Keratinocyte (primary cell): ENCODE data around the gene INVS. TPM values are rescaled to one million over a fixed set of nuclear protein-coding genes. Genes with fewer than 3 reads are reported as not detected.

ENCODE experiments used
- DNase-seq: peaks from one replicate; pipeline ENCODE4 v3.0.0-alpha.2; 2011; ENCODE audit warnings: low read depth, missing footprints, low spot score
- FAIRE-seq: peaks from 2 replicates; lab custom pipeline; 2011; peaks lifted over from hg19 to GRCh38; lab: Jason Lieb, UNC
- H2AFZ ChIP-seq: 2 replicates; pipeline ENCODE4 v1.6.0; 2012; ENCODE audit warnings: low read length, control low read depth, inconsistent platforms; ENCODE audit not compliant: control insufficient read depth
- H3K27ac ChIP-seq: 2 replicates; pipeline ENCODE4 v1.5.1; 2011; ENCODE audit warnings: low read length; ENCODE audit not compliant: control insufficient read depth, insufficient read depth
- H3K27me3 ChIP-seq: 3 replicates; pipeline ENCODE4 v1.6.0; 2011; ENCODE audit warnings: low read length; ENCODE audit not compliant: control insufficient read depth, insufficient read depth; ENCODE audit errors: extremely low read depth
- H3K36me3 ChIP-seq, 2 experiments: 2 replicates in 1 of 2; 3 replicates in 1 of 2; pipeline ENCODE4 v1.5.1; 2011; ENCODE audit warnings: low read length in 2 of 2, mild to moderate bottlenecking in 1 of 2; ENCODE audit not compliant: control insufficient read depth in 2 of 2, insufficient read depth in 2 of 2; ENCODE audit errors: extremely low read depth in 1 of 2
- H3K4me1 ChIP-seq: 3 replicates; pipeline ENCODE4 v1.5.1; 2011; ENCODE audit warnings: low read length; ENCODE audit not compliant: control insufficient read depth, insufficient read depth; ENCODE audit errors: extremely low read depth
- H3K4me2 ChIP-seq: 3 replicates; pipeline ENCODE4 v1.6.0; 2011; ENCODE audit warnings: low read depth, low read length; ENCODE audit not compliant: control insufficient read depth, insufficient read depth; ENCODE audit errors: extremely low read depth
- H3K4me3 ChIP-seq, 3 experiments: fragments of 200-600 bp in 1 of 3; sonication (generic) in 1 of 3; 2 replicates in 2 of 3; 3 replicates in 1 of 3; pipeline ENCODE4 v1.5.1; 2011 to 2016; ENCODE audit warnings: low read length in 3 of 3, mild to moderate bottlenecking in 3 of 3, control low read depth in 2 of 3, inconsistent platforms in 1 of 3, low read depth in 1 of 3, mixed read lengths in 1 of 3, mixed run types in 1 of 3, moderate library complexity in 1 of 3; ENCODE audit not compliant: control insufficient read depth in 2 of 3, insufficient read depth in 2 of 3; ENCODE audit errors: extremely low read depth in 1 of 3
- H3K79me2 ChIP-seq: 2 replicates; pipeline ENCODE4 v1.6.0; 2012; ENCODE audit warnings: low read length; ENCODE audit not compliant: control insufficient read depth, insufficient read depth
- H3K9ac ChIP-seq: 3 replicates; pipeline ENCODE4 v1.6.0; 2011; ENCODE audit warnings: low read length; ENCODE audit not compliant: control insufficient read depth, insufficient read depth; ENCODE audit errors: extremely low read depth
- H3K9me1 ChIP-seq: 3 replicates; pipeline ENCODE4 v1.6.0; 2011; ENCODE audit warnings: low read length; ENCODE audit not compliant: control insufficient read depth, insufficient read depth; ENCODE audit errors: extremely low read depth
- H3K9me3 ChIP-seq: 2 replicates; pipeline ENCODE4 v1.5.1; 2012; ENCODE audit warnings: low read depth, low read length; ENCODE audit not compliant: control insufficient read depth
- H4K20me1 ChIP-seq: 3 replicates; pipeline ENCODE4 v1.6.0; 2011; ENCODE audit warnings: low read length; ENCODE audit not compliant: control insufficient read depth, insufficient read depth; ENCODE audit errors: extremely low read depth
- EZH2 ChIP-seq: IDR thresholded peaks from one replicate; pipeline ENCODE4 v1.6.1; 2012; ENCODE audit warnings: inconsistent platforms, mild to moderate bottlenecking, low read length, moderate library complexity
- dilution Hi-C: fragments of 300-500 bp; cut with MboI; formaldehyde crosslinking; loops from one replicate; pipeline ENCODE4 v1.7.0; 2020; ENCODE audit warnings: low sequenced_read_pairs; ENCODE audit not compliant: extremely low pct_ligation_motif_present
- polyA plus RNA-seq, 5 experiments: library from polyadenylated mRNA; depleted of rRNA in 3 of 5; stranded (reverse) in 3 of 5; stranded (forward) in 1 of 5; unstranded in 1 of 5; fragments of >200 nt; gene quantifications; 1 replicate in 1 of 5; 2 replicates in 3 of 5; 3 replicates in 1 of 5; pipeline versions ENCODE4 v1.2.1 to v1.2.3, GENCODE V29; 2011 to 2012; ENCODE audit warnings: missing spikeins in 2 of 5, low read depth in 1 of 5, low replicate concordance in 1 of 5
- TF ChIP-seq, protein P1 (sequence below), 3 experiments: IDR thresholded peaks in 1 of 3; conservative IDR thresholded peaks in 1 of 3; optimal IDR thresholded peaks in 1 of 3; 2 replicates in 2 of 3; 3 replicates in 1 of 3; pipeline versions ENCODE3 to v1.5.1; 2011; ENCODE audit warnings: low read length in 3 of 3, mild to moderate bottlenecking in 3 of 3, moderate library complexity in 2 of 3, control low read depth in 1 of 3, inconsistent platforms in 1 of 3; ENCODE audit not compliant: insufficient read depth in 2 of 3; ENCODE audit errors: extremely low read depth in 1 of 3

The INVS gene
- polyA plus RNA-seq, 1 donor (not counting 4 experiments of a cell fraction or from before 2014, with no cell fraction given), result 21.1 TPM

DNA sequence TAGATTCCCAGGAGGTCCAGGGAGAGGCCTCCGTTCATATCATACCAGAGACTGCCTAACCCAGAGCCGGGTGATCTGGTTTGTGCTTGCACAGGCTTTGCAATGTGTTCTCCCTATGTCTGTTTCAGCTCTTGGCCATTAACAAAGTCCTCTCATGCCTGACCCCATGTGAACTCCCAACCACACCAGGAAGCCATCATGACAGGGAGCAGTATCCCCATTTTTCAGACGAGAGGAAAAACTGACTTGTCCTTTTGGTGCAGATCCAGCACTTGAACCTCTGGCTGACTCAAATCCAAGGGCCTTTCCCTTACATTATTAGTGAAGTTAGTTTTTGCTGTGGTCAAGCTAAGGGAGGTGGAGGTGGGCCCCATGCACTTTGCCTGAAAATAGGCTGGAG lies 195.3 kb downstream of the INVS start:
- dilution Hi-C loops, result no loop called here
- no peak overlapping the region for H3K9ac ChIP-seq

DNA sequence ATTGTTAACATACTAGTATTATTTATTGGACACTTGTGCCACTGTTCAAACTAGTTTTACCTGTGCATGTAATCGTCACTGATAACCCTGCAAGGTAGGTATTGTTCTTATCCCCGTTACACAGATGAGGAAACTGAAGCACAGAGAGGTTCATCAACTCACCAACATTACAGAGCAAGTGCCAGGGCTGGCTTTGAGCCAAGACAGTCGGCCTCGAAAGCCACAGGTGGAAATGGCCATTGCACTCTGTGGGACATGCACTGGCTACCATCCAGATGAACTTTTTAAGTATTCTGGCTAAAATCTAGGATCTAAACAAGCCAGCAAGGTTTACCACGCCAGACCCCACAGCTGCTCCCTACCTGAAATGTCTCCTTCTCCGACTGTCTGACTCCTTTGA lies 195.8 kb downstream of the INVS start:
- dilution Hi-C loops, result no loop called here
- TF ChIP-seq, protein P1, sequence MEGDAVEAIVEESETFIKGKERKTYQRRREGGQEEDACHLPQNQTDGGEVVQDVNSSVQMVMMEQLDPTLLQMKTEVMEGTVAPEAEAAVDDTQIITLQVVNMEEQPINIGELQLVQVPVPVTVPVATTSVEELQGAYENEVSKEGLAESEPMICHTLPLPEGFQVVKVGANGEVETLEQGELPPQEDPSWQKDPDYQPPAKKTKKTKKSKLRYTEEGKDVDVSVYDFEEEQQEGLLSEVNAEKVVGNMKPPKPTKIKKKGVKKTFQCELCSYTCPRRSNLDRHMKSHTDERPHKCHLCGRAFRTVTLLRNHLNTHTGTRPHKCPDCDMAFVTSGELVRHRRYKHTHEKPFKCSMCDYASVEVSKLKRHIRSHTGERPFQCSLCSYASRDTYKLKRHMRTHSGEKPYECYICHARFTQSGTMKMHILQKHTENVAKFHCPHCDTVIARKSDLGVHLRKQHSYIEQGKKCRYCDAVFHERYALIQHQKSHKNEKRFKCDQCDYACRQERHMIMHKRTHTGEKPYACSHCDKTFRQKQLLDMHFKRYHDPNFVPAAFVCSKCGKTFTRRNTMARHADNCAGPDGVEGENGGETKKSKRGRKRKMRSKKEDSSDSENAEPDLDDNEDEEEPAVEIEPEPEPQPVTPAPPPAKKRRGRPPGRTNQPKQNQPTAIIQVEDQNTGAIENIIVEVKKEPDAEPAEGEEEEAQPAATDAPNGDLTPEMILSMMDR (optimal IDR thresholded peaks at IDR 0.05 in 1 of 3, IDR thresholded peaks at IDR 0.05 in 1 of 3, conservative IDR thresholded peaks at IDR 0.05 in 1 of 3; ENCODE audit: extremely low read depth in 1 of 3, insufficient read depth in 2 of 3, low read length in 3 of 3), result no peak
- TF ChIP-seq EZH2, result no peak
- FAIRE-seq, result no peak

More for the DNA sequence above, 195.3 kb downstream of the INVS start:
- Histone ChIP-seq H2AFZ (no peak overlapping the region), H3K4me1 (no peaks in the 10 kb centered on the region), H4K20me1 (no peaks in the 10 kb centered on the region), H3K79me2 (no peaks in the 10 kb centered on the region), H3K9me1 (no peaks in the 10 kb centered on the region), H3K4me2 (no peak overlapping the region), H3K36me3 (peaks cover 8 to 22% of the 10 kb centered on the region in 2 experiments), H3K27ac (no peak overlapping the region), H3K9me3 (no peaks in the 10 kb centered on the region), H3K27me3 (no peaks in the 10 kb centered on the region), H3K4me3 (no peak overlapping the region)
- TF ChIP-seq EZH2, result no peak
- TF ChIP-seq, protein P1 (optimal IDR thresholded peaks at IDR 0.05 in 1 of 3, IDR thresholded peaks at IDR 0.05 in 1 of 3, conservative IDR thresholded peaks at IDR 0.05 in 1 of 3; ENCODE audit: extremely low read depth in 1 of 3, insufficient read depth in 2 of 3, low read length in 3 of 3), result no peak
- FAIRE-seq (no peak), DNase-seq (no peak)

More for the DNA sequence above, 195.8 kb downstream of the INVS start:
- H4K20me1 ChIP-seq, result no peaks in the 10 kb centered on the region
- no peak for DNase-seq
- no peak overlapping the region for H3K4me3 ChIP-seq
- no peaks in the 10 kb centered on the region for H3K4me1 ChIP-seq
- no peaks in the 10 kb centered on the region for H3K79me2 ChIP-seq
- H3K9me3 ChIP-seq, result no peaks in the 10 kb centered on the region
- no peaks in the 10 kb centered on the region for H3K27me3 ChIP-seq
- no peak overlapping the region for H2AFZ ChIP-seq
- no peak overlapping the region for H3K9ac ChIP-seq
- H3K36me3 ChIP-seq, result peaks cover 8 to 22% of the 10 kb centered on the region in 2 experiments
- H3K9me1 ChIP-seq, result no peaks in the 10 kb centered on the region
- no peak overlapping the region for H3K4me2 ChIP-seq
- H3K27ac ChIP-seq, result no peak overlapping the region
